Astrocyte of the hippocampus (primary cell): ENCODE data around the gene C3orf22.

Experiments used
- DNase-seq: peaks from one replicate; pipeline ENCODE4 v3.0.0; 2011; ENCODE audit warnings: low read depth, low spot score

C3orf22 gene

GRCh38 chr3:126512916-126513650 lies 45.6 kb downstream of the C3orf22 start:
- no peak for DNase-seq

GRCh38 chr3:126512026-126512425 lies 46.7 kb downstream of the C3orf22 start:
- DNase-seq = no peak

- DNase-seq = no peak
These were observed 47.4 kb downstream of the C3orf22 start for GRCh38 chr3:126511291-126511690.

GRCh38 chr3:126510308-126510910 lies 48.3 kb downstream of the C3orf22 start:
- DNase-seq = no peak

GRCh38 chr3:126509597-126510307 lies 49.0 kb downstream of the C3orf22 start:
- DNase-seq = peak; percentile 17

- peak; percentile 14 for DNase-seq
These were observed 50.2 kb downstream of the C3orf22 start for GRCh38 chr3:126508564-126508964.

GRCh38 chr3:126507886-126508285 lies 50.8 kb downstream of the C3orf22 start:
- no peak for DNase-seq

GRCh38 chr3:126503701-126504100 lies 55.0 kb downstream of the C3orf22 start:
- no peak for DNase-seq

- no peak for DNase-seq
These were observed 56.1 kb downstream of the C3orf22 start for GRCh38 chr3:126502656-126503055.

GRCh38 chr3:126501736-126502135 lies 57.0 kb downstream of the C3orf22 start:
- DNase-seq = no peak

- DNase-seq = no peak
These were observed 57.7 kb downstream of the C3orf22 start for GRCh38 chr3:126501054-126501453.

- no peak for DNase-seq
These were observed 58.7 kb downstream of the C3orf22 start for GRCh38 chr3:126500016-126500415.
